HepG2 (cell line): Measurements from ENCODE around the gene HAPLN2. TPM values are rescaled to one million over a fixed set of nuclear protein-coding genes. Genes with fewer than 3 reads are reported as not detected.

Experiments
- ATAC-seq: fragments of 200-7000 bp; cut with Tn5 transposase; 3 replicates; pipeline ENCODE4 v1.9.1; 2020; ENCODE audit warnings: mild to moderate bottlenecking, moderate library complexity
- BruUV-seq: library from RNA; stranded (reverse); fragments of 400-500 nt; replicated peaks from 2 replicates; lab custom pipeline; 2021; lab: Mats Ljungman, UMichigan
- CTCF ChIA-PET: fragments of 300-600 bp; formaldehyde crosslinking; extraction: SDS; loops from one replicate; lab custom pipeline; 2021; ENCODE audit warnings: low total read pairs, inconsistent platforms, low intra/inter-chr PET ratio; lab: Yijun Ruan, JAX
- POLR2A ChIA-PET: fragments of 350-600 bp; sonication (Branson Sonifier 250); formaldehyde crosslinking; loops from one replicate; lab custom pipeline; 2020; ENCODE audit warnings: antibody characterized with exemption, inconsistent platforms; lab: Yijun Ruan, JAX
- DNase-seq: peaks from one replicate; pipeline ENCODE4 v3.0.0-alpha.2; 2015; ENCODE audit warnings: low spot score
- FAIRE-seq: peaks from 3 replicates; lab custom pipeline; 2011; peaks lifted over from hg19 to GRCh38; lab: Jason Lieb, UNC
- H2AFZ ChIP-seq: one replicate; pipeline ENCODE4 v1.6.1; 2011; ENCODE audit warnings: low read length, inconsistent platforms
- H3K27ac ChIP-seq: fragments of 300-600 bp; 3 replicates; pipeline ENCODE4 v1.8.0; 2011; ENCODE audit warnings: mixed run types, mild to moderate bottlenecking, mixed read lengths, low read length, inconsistent platforms; ENCODE audit not compliant: insufficient read depth; ENCODE audit errors: extremely low read length
- H3K27me3 ChIP-seq, 2 experiments: fragments of 200-600 bp in 1 of 2; 2 replicates in 1 of 2; 3 replicates in 1 of 2; pipeline versions ENCODE4 v1.6.0 to v1.8.0; 2011; ENCODE audit warnings: low read length in 2 of 2, mild to moderate bottlenecking in 2 of 2, moderate library complexity in 2 of 2, inconsistent platforms in 1 of 2; ENCODE audit not compliant: insufficient read depth in 2 of 2, control insufficient read depth in 1 of 2
- H3K36me3 ChIP-seq, 2 experiments: fragments of 200-600 bp in 1 of 2; replicated peaks in 1 of 2; 2 replicates in 1 of 2; 3 replicates in 1 of 2; pipeline versions ENCODE4 v1.5.1 to v1.8.0; 2011; ENCODE audit warnings: low read length in 2 of 2, inconsistent platforms in 1 of 2; ENCODE audit not compliant: insufficient read depth in 2 of 2, control insufficient read depth in 1 of 2
- H3K4me1 ChIP-seq: 2 replicates; pipeline ENCODE4 v1.5.1; 2012; ENCODE audit warnings: low read length, inconsistent platforms; ENCODE audit not compliant: insufficient read depth
- H3K4me2 ChIP-seq: 2 replicates; pipeline ENCODE4 v1.6.0; 2011; ENCODE audit warnings: low read depth, low read length, inconsistent platforms
- H3K4me3 ChIP-seq, 3 experiments: fragments of 200-600 bp in 1 of 3; sonication (generic), shearing (Covaris generic) in 1 of 3; replicated peaks in 1 of 3; 2 replicates each; pipeline ENCODE4 v1.5.1; 2011 to 2016; ENCODE audit warnings: low read length in 3 of 3, inconsistent platforms in 2 of 3, low read depth in 2 of 3, mild to moderate bottlenecking in 2 of 3, control low read depth in 1 of 3, mixed read lengths in 1 of 3; ENCODE audit not compliant: insufficient read depth in 1 of 3
- H3K79me2 ChIP-seq: one replicate; pipeline ENCODE4 v1.6.1; 2011; ENCODE audit warnings: low read length, inconsistent platforms; ENCODE audit not compliant: insufficient read depth
- H3K9ac ChIP-seq: 2 replicates; pipeline ENCODE4 v1.6.0; 2011; ENCODE audit warnings: mild to moderate bottlenecking, low read depth, low read length, inconsistent platforms; ENCODE audit not compliant: insufficient read depth
- H3K9me3 ChIP-seq: 2 replicates; pipeline ENCODE4 v1.5.1; 2012; ENCODE audit warnings: mild to moderate bottlenecking, low read length
- H4K20me1 ChIP-seq: 2 replicates; pipeline ENCODE4 v1.6.0; 2011; ENCODE audit warnings: inconsistent platforms, mild to moderate bottlenecking, low read length, moderate library complexity; ENCODE audit not compliant: insufficient read depth
- FOXA1 ChIP-seq, 2 experiments: fragments of 450-650 bp in 1 of 2; sonication (generic) in 1 of 2; formaldehyde crosslinking in 1 of 2; IDR thresholded peaks; 2 replicates each; pipeline versions ENCODE4 v1.4.0 to v1.6.1; 2016 to 2020; ENCODE audit warnings: missing genetic modification reagents in 1 of 2
- MEF2D ChIP-seq: sonication (generic); formaldehyde crosslinking; IDR thresholded peaks from 2 replicates; pipeline ENCODE4 v1.5.1; 2020; ENCODE audit warnings: mild to moderate bottlenecking, missing genetic modification reagents
- POLR2A ChIP-seq, 2 experiments: IDR thresholded peaks; 2 replicates each; pipeline ENCODE4 v1.6.1; 2011; ENCODE audit warnings: low read depth in 2 of 2, low read length in 2 of 2, mild to moderate bottlenecking in 1 of 2, moderate library complexity in 1 of 2; ENCODE audit not compliant: insufficient read depth in 1 of 2
- SALL1 ChIP-seq: sonication (generic); formaldehyde crosslinking; IDR thresholded peaks from 2 replicates; pipeline ENCODE4 v1.8.0; 2022; ENCODE audit warnings: mild to moderate bottlenecking, missing genetic modification reagents
- SP2 ChIP-seq: sonication (generic); formaldehyde crosslinking; IDR thresholded peaks from 2 replicates; pipeline ENCODE4 v1.5.1; 2020; ENCODE audit warnings: mild to moderate bottlenecking, missing genetic modification reagents
- TAF1 ChIP-seq: sonication (generic); formaldehyde crosslinking; IDR thresholded peaks from 2 replicates; pipeline ENCODE4 v1.4.0; 2020; ENCODE audit warnings: missing genetic modification reagents
- TERF1 ChIP-seq: sonication (generic); formaldehyde crosslinking; IDR thresholded peaks from 2 replicates; pipeline ENCODE4 v1.8.0; 2022; ENCODE audit warnings: mild to moderate bottlenecking, missing genetic modification reagents, moderate library complexity
- TFAP4 ChIP-seq: sonication (generic); IDR thresholded peaks from 2 replicates; pipeline ENCODE4 v1.6.1; 2016; ENCODE audit warnings: low read depth, borderline replicate concordance
- ZBTB7A ChIP-seq: sonication (generic); formaldehyde crosslinking; IDR thresholded peaks from 2 replicates; pipeline ENCODE4 v1.8.0; 2022; ENCODE audit warnings: mild to moderate bottlenecking, missing genetic modification reagents
- ZNF317 ChIP-seq: sonication (generic); formaldehyde crosslinking; IDR thresholded peaks from 2 replicates; pipeline ENCODE4 v1.5.0; 2020; ENCODE audit warnings: mild to moderate bottlenecking, missing genetic modification reagents
- ZNF468 ChIP-seq: sonication (generic); formaldehyde crosslinking; IDR thresholded peaks from 2 replicates; pipeline ENCODE4 v1.8.0; 2022; ENCODE audit warnings: mild to moderate bottlenecking, moderate library complexity, missing genetic modification reagents
- ZNF556 ChIP-seq: sonication (generic); formaldehyde crosslinking; IDR thresholded peaks from 2 replicates; pipeline ENCODE4 v1.4.0; 2020; ENCODE audit warnings: mild to moderate bottlenecking, missing genetic modification reagents, borderline replicate concordance
- WGBS: methylation state at CpG from one replicate; pipeline ENCODE4 v1.1.6; 2017; ENCODE audit warnings: low lambda C conversion rate; 5-methylcytosine and 5-hydroxymethylcytosine counted together
- in situ Hi-C: cut with HindIII; loops from 2 replicates; pipeline ENCODE4 v1.10.0; 2017; ENCODE audit warnings: low pct_unique_long_range_greater_than_20kb; ENCODE audit not compliant: extremely low pct_ligation_motif_present
- intact Hi-C: fragments of 100-400 bp; cut with micrococcal nuclease; formaldehyde crosslinking; loops from one replicate; pipeline ENCODE4 v1.10.0; 2022; ENCODE audit not compliant: unreplicated experiment
- polyA plus RNA-seq, 8 experiments: library from polyadenylated mRNA; depleted of rRNA in 3 of 8; stranded (reverse) in 7 of 8; unstranded in 1 of 8; fragments of >200 nt; fragmentation: Illumina TruSeq in 4 of 8; extraction: Trizol in 4 of 8; gene quantifications; 2 replicates each; pipeline versions ENCODE4 v1.2.1 to v1.2.3, GENCODE V29; 2011 to 2016; ENCODE audit warnings: low read depth in 4 of 8, missing spikeins in 1 of 8, mixed read lengths in 1 of 8; ENCODE audit not compliant: insufficient read depth in 1 of 8
- total RNA-seq, 5 experiments: library from RNA; depleted of rRNA; stranded (reverse); fragments of >200 nt; fragmentation: Illumina TruSeq; extraction: Trizol; gene quantifications; 2 replicates each; pipeline ENCODE4 v1.2.3, GENCODE V29; 2016; ENCODE audit warnings: low read depth in 1 of 5
- TF ChIP-seq, protein P1 (sequence below): sonication (generic); formaldehyde crosslinking; conservative IDR thresholded peaks from 2 replicates; pipeline ENCODE4 v1.4.0; 2020; ENCODE audit warnings: mild to moderate bottlenecking, missing genetic modification reagents, moderate library complexity
- TF ChIP-seq, protein P2 (sequence below): IDR thresholded peaks from 2 replicates; pipeline ENCODE4 v1.6.1; 2016; ENCODE audit warnings: low read depth

HAPLN2 gene
- total and polyA plus RNA-seq, 2 of the 13 experiments (the other 11 are each of a cell fraction or from before 2014, with no cell fraction given): not detected

GRCh38 chr1:156664046-156664766, 45.0 kb downstream of the HAPLN2 start (continued):
- TF ChIP-seq TFAP4: peak; percentile 85
- no peak for TF ChIP-seq ZNF468 (CRISPR knock-in tag)
- TF ChIP-seq ZNF317 (CRISPR knock-in tag): no peak
- 0 out of 2 replicates have a peak, but pooled peaks have one; percentile 18 for TF ChIP-seq SALL1 (CRISPR knock-in tag)
- no peak for TF ChIP-seq FOXA1 (IDR thresholded peaks at IDR 0.05)
- no peak for TF ChIP-seq FOXA1 (CRISPR knock-in tag; IDR thresholded peaks at IDR 0.05)
- TF ChIP-seq ZBTB7A (CRISPR knock-in tag): 0 out of 2 replicates have a peak, but pooled peaks have one; percentile 29
- no peak for TF ChIP-seq TERF1 (CRISPR knock-in tag)
- no peak for TF ChIP-seq SP2
- TF ChIP-seq, all 625 proteins: peak for 5

DNA sequence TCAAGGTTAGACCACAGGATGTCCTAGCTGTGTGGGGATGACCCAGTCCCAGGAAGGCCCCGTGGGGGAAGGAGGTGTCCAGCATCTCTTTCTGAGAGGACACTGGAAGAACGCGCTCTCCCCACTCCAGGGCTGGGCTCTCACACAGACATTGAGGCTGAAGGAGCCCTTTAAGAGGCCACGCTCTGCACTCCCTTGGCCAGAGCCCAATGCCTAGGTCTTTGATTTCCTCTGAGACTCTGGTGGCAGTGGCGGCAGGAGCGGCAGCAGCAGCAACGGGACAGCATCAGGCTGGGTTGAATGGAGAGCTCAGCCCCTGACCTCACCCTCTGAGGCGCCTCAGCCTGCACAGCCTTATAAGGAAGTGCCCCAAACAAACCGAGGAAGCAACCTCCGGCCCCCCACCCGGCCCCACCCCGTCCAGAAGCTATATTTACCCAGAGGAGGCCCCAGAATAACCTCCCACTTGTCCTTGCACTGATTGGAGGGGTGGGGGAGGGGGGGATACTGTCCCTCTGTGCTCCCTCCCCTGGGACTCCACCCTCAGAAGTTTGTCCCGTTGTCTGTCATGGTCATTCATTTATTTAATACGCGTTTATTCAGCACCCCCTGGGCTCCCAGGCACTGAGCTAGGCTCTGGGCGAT, 45.7 kb downstream of the HAPLN2 start:
- no peaks in the 10 kb centered on the region; a peak in 1 of 5 replicates for H3K27me3 ChIP-seq
- peak overlapping the region; percentile 96 for H3K4me2 ChIP-seq
- in situ Hi-C loops: no loop called here
- WGBS: 0% methylated on average over 3 of the region's 16 CpGs
- no peaks in the 10 kb centered on the region for H4K20me1 ChIP-seq
- CTCF ChIA-PET: no interaction called here
- intact Hi-C loops: loop anchor here (10.0 kb wide), 1 partner anchor 60 kb away; the partner anchor contains the start of genes ISG20L2 and METTL25B
- no peak overlapping the region for H2AFZ ChIP-seq
- peak overlapping the region; percentile 59; the same call in 1 of the 2 replicates for H3K9ac ChIP-seq
- DNase-seq (peak; percentile 78), FAIRE-seq (peak; percentile 65), ATAC-seq (peak; percentile 8)
- H3K4me3 ChIP-seq: peak overlapping the region; percentile 6 to 69 (median 47)
- no peaks in the 10 kb centered on the region for H3K36me3 ChIP-seq
- no peaks in the 10 kb centered on the region for H3K9me3 ChIP-seq
- H3K79me2 ChIP-seq: peaks cover 10% of the 10 kb centered on the region
- H3K4me1 ChIP-seq: peaks cover 77% of the 10 kb centered on the region
- peak overlapping the region; percentile 35 for H3K27ac ChIP-seq
- POLR2A ChIA-PET: interaction anchor here (0.9 to 11.4 kb wide), 7 partner anchors 9 to 102 kb away, joined by 3 to 189 read pairs (median 3); partner anchors contain the start of genes ISG20L2, METTL25B, MRPL24 and NAXE
- BruUV-seq: no TSS peak
- TF ChIP-seq TAF1 (CRISPR knock-in tag) (peak; percentile 4; the same call in 1 of the 2 replicates), ZNF556 (CRISPR knock-in tag) (no peak), POLR2A (IDR thresholded peaks at IDR 0.05; ENCODE audit: insufficient read depth in 1 of 2, low read depth in 2 of 2, low read length in 2 of 2) (no peak), MEF2D (0 out of 2 replicates have a peak, but pooled peaks have one; percentile 25)
- TF ChIP-seq, protein P1, sequence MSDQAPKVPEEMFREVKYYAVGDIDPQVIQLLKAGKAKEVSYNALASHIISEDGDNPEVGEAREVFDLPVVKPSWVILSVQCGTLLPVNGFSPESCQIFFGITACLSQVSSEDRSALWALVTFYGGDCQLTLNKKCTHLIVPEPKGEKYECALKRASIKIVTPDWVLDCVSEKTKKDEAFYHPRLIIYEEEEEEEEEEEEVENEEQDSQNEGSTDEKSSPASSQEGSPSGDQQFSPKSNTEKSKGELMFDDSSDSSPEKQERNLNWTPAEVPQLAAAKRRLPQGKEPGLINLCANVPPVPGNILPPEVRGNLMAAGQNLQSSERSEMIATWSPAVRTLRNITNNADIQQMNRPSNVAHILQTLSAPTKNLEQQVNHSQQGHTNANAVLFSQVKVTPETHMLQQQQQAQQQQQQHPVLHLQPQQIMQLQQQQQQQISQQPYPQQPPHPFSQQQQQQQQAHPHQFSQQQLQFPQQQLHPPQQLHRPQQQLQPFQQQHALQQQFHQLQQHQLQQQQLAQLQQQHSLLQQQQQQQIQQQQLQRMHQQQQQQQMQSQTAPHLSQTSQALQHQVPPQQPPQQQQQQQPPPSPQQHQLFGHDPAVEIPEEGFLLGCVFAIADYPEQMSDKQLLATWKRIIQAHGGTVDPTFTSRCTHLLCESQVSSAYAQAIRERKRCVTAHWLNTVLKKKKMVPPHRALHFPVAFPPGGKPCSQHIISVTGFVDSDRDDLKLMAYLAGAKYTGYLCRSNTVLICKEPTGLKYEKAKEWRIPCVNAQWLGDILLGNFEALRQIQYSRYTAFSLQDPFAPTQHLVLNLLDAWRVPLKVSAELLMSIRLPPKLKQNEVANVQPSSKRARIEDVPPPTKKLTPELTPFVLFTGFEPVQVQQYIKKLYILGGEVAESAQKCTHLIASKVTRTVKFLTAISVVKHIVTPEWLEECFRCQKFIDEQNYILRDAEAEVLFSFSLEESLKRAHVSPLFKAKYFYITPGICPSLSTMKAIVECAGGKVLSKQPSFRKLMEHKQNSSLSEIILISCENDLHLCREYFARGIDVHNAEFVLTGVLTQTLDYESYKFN (CRISPR knock-in tag): peak; percentile 40; the same call in 1 of the 2 replicates
- TF ChIP-seq, protein P2, sequence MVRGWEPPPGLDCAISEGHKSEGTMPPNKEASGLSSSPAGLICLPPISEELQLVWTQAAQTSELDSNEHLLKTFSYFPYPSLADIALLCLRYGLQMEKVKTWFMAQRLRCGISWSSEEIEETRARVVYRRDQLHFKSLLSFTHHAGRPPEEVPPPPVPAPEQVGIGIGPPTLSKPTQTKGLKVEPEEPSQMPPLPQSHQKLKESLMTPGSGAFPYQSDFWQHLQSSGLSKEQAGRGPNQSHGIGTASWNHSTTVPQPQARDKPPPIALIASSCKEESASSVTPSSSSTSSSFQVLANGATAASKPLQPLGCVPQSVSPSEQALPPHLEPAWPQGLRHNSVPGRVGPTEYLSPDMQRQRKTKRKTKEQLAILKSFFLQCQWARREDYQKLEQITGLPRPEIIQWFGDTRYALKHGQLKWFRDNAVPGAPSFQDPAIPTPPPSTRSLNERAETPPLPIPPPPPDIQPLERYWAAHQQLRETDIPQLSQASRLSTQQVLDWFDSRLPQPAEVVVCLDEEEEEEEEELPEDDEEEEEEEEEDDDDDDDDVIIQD: no peak
